Measurements from ENCODE around the gene MIPOL1. TPM values are rescaled to one million over a fixed set of nuclear protein-coding genes. Genes with fewer than 3 reads are reported as not detected.

The MIPOL1 gene
- total RNA-seq, 4 donors from 2014 or later, result 11.4 to 25.7 (median 18.9) TPM

DNA sequence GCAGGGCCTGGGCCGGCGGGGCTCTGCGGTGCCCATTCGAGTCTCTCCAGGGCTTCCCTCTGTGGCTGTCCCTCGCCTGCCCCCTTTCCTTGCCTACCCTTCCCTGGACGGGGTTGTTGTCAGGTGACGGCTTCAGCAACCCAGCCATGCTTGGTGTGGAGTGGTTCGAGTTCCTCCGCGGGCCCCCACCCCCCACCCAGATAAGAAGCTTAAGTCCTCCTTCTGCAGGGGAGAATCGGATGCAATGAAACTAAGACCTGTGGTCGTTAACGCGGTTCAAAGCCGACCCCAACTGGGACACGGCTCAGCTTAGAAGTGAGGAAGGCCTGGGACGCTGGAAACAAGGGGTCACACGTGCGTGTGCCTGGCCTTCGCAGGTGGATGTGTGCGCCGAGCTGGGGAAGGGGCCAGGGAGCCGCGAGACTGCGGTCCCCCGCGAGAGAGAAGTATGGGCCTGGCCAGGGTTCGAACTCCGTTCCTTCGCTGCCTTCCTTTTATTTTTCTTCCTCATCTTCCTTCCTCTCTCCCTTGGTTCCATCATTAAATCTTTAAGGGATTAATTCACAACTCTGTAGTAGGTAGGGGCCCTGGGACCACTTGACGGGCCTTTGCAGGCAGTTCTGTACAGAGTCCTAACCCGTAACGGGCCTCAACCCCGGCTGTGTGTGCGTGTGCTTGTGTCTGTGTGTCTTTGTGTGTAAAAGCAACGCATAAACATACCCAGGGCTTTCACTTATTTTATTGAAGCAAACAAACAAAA is 401.2 kb downstream of the MIPOL1 start:
- Histone ChIP-seq H3K36me3 (no peaks in the 10 kb centered on the region), H3K4me3 (peak overlapping the region in 1 of 4 donors; percentile 34), H3K27ac (no peak overlapping the region), H3K9me3 (no peaks in the 10 kb centered on the region), H3K27me3 (peaks cover 2 to 95% of the 10 kb centered on the region in 2 donors), H3K4me1 (peaks cover 0 to 56% (median 23%) of the 10 kb centered on the region in 4 donors)
- TF ChIP-seq POLR2A (IDR thresholded peaks at IDR 0.05), result no peak
- no peak for TF ChIP-seq EP300 (IDR thresholded peaks at IDR 0.05)
- TF ChIP-seq, protein P1, sequence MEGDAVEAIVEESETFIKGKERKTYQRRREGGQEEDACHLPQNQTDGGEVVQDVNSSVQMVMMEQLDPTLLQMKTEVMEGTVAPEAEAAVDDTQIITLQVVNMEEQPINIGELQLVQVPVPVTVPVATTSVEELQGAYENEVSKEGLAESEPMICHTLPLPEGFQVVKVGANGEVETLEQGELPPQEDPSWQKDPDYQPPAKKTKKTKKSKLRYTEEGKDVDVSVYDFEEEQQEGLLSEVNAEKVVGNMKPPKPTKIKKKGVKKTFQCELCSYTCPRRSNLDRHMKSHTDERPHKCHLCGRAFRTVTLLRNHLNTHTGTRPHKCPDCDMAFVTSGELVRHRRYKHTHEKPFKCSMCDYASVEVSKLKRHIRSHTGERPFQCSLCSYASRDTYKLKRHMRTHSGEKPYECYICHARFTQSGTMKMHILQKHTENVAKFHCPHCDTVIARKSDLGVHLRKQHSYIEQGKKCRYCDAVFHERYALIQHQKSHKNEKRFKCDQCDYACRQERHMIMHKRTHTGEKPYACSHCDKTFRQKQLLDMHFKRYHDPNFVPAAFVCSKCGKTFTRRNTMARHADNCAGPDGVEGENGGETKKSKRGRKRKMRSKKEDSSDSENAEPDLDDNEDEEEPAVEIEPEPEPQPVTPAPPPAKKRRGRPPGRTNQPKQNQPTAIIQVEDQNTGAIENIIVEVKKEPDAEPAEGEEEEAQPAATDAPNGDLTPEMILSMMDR (IDR thresholded peaks at IDR 0.05), result no peak
- 16 to 17% methylated on average over 34 to 36 of the region's 36 CpGs for WGBS, 2 donors
- DNase-seq (ENCODE audit: low spot score in 2 of 2), result no peak

DNA sequence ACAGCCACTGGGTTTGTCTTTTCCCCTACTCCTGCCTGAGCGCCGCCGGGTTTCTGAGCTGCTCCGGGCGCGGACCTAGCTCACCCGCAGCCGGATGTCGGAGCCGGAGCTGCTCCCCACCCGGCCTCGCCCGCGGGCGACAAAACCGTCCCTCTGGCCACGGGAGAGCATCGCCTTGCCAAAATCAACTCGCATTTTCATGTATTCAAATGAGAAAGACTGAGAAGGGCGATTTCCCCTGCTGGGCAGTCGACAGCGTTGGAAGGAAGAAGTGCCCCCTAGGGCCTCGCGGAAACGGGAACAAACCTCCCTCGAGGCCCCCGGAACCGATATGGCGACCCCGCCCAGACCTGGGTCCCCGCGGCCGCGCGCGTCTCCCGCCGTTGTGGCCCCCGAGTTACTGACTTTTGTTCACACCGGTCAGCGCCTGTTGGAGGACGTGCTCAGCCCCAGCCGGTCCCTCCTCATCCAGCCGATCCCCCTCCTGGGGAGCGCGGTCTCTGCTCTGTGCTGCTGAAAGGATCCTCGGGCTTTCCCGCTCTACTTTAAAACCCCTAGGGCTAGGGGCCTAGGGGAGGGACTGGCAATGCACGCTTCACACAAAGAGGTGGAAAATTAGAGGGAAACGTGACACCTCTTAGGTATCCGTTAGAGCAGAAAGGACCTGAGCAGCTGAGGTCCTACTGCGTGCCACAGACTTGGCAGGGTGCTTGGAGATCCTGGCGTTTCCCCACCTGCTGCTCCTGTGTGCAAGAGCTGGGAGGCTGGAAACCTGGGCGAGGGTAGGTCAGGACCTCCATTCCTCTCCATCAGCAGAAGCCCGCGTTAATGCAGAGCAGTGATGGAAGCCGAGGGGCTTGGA is 402.0 kb downstream of the MIPOL1 start:
- no peak for DNase-seq (ENCODE audit: low spot score in 2 of 2)
- H3K4me3 ChIP-seq, result peak overlapping the region in 1 of 4 donors; percentile 24
- peaks cover 2 to 96% of the 10 kb centered on the region in 2 donors for H3K27me3 ChIP-seq

DNA sequence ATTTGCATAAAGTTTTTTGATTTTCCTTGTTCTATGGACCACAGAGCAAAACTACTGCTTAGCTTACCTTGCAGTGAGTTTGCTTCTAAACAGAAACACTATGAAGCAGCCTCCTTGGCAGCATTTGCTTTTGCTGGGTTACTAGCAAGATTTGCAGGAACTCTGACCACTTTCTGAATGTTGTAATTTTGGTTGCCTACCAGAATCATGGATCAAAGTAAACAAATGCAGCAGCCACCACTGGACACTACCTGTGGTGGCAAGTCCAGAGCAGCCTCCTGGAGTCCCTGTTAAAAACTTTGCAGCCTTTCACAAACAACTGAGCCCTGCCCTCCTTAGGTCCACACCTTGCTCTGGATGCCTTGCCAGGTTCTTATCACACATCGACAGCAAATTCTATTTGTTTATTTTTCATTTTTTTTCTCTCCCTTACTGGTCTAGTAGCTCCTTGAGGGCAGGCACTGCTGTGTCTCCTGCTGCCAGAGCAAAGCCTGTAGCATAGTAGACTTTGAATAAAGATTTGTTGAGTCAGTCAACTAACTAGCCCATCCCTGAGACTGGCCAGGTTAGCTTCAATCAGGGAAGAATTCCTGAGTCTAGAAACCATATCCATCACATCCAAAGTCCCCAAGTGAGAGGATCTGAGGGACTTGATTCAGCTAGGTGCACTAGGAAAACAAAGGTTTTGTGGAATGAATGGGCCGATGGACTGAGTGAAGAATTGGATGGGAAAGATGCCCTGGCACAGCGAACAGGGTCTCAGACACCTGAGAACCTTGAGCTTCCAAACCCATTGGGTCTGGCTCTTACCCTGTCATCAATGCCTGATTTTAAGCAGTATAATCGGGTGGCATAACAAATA is 403.4 kb downstream of the MIPOL1 start:
- H3K27ac ChIP-seq, result no peak overlapping the region
- WGBS, 2 donors, result 34 to 43% methylated on average over 4 of the region's 4 CpGs
- H3K9me3 ChIP-seq, result no peaks in the 10 kb centered on the region
- peaks cover 0 to 35% (median 11%) of the 10 kb centered on the region in 4 donors for H3K4me1 ChIP-seq
- no peak for DNase-seq (ENCODE audit: low spot score in 2 of 2)
- no peaks in the 10 kb centered on the region for H3K36me3 ChIP-seq
- H3K4me3 ChIP-seq, result no peak overlapping the region
- peaks cover 0 to 99% of the 10 kb centered on the region in 2 donors for H3K27me3 ChIP-seq
- TF ChIP-seq, protein P1 (IDR thresholded peaks at IDR 0.05), result no peak
- no peak for TF ChIP-seq POLR2A (IDR thresholded peaks at IDR 0.05)
- TF ChIP-seq EP300 (IDR thresholded peaks at IDR 0.05), result no peak

More for the DNA sequence above, 402.0 kb downstream of the MIPOL1 start:
- H3K9me3 ChIP-seq, result no peaks in the 10 kb centered on the region
- no peak for TF ChIP-seq POLR2A (IDR thresholded peaks at IDR 0.05)
- TF ChIP-seq, protein P1 (IDR thresholded peaks at IDR 0.05), result no peak
- TF ChIP-seq EP300 (IDR thresholded peaks at IDR 0.05), result no peak
- H3K27ac ChIP-seq, result no peak overlapping the region
- no peaks in the 10 kb centered on the region for H3K36me3 ChIP-seq
- 2 to 3% methylated on average over 51 to 54 of the region's 57 CpGs for WGBS, 2 donors
- H3K4me1 ChIP-seq, result peaks cover 0 to 47% (median 20%) of the 10 kb centered on the region in 4 donors

DNA sequence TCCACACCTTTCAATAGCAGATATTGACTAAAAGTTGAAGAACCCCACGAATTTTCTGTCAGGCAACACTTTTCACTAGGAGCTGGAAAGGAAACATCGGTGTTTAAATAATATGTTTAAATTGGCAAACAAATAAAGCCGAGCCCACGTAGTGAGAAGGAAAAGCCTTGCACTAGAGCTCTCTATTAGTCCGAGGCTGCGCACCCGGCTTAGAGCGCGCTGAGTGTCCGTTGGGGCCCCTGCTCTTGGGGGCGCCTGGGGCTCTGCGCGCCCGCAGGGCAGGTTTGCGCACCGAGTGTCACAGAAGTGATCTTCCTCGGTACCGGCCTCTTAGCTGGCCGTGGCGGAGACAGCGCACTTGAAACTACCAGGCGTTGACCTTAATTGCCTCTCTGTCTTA is 404.1 kb downstream of the MIPOL1 start:
- H3K27ac ChIP-seq, result no peak overlapping the region
- 8% methylated on average over 22 of the region's 22 CpGs for WGBS, 2 donors
- H3K9me3 ChIP-seq, result no peaks in the 10 kb centered on the region
- DNase-seq (ENCODE audit: low spot score in 2 of 2), result no peak
- H3K4me3 ChIP-seq, result no peak overlapping the region
- H3K36me3 ChIP-seq, result no peaks in the 10 kb centered on the region
- peaks cover 0 to 32% (median 9%) of the 10 kb centered on the region in 4 donors for H3K4me1 ChIP-seq
- no peak for TF ChIP-seq EP300 (IDR thresholded peaks at IDR 0.05)
- TF ChIP-seq, protein P1 (IDR thresholded peaks at IDR 0.05), result no peak
- no peak for TF ChIP-seq POLR2A (IDR thresholded peaks at IDR 0.05)
- H3K27me3 ChIP-seq, result peaks cover 0 to 99% of the 10 kb centered on the region in 2 donors

Small RNA genes within 50 kb of the gene (small RNA-seq; reads per million reads assigned to genes)
- gene RNU6-273P, result not detected
- not detected for gene RNU6-886P

Other genes with a start within 250 kb of the MIPOL1 start
- gene SLC25A21, start 25.3 kb upstream of the MIPOL1 start, total RNA-seq, result under 1 TPM in 3 of 4 donors, not detected in 1; 0.30 to 0.98 (median 0.42) TPM

Measured in tibial nerve (tissue), 4 donors.